Rectal smooth muscle tissue (tissue), 1 donor: ENCODE results near the gene LRMDA.

Source experiments
- H3K27ac ChIP-seq: one replicate; pipeline ENCODE4 v1.7.0; 2013; ENCODE audit warnings: low read depth, low read length, inconsistent platforms
- H3K27me3 ChIP-seq: one replicate; pipeline ENCODE4 v1.7.0; 2013; ENCODE audit warnings: low read length; ENCODE audit not compliant: control insufficient read depth, insufficient read depth
- H3K36me3 ChIP-seq: one replicate; pipeline ENCODE4 v1.7.0; 2013; ENCODE audit warnings: low read length; ENCODE audit not compliant: control insufficient read depth, insufficient read depth
- H3K4me1 ChIP-seq: one replicate; pipeline ENCODE4 v1.7.0; 2013; ENCODE audit warnings: low read length; ENCODE audit not compliant: control insufficient read depth, insufficient read depth
- H3K4me3 ChIP-seq: one replicate; pipeline ENCODE4 v1.7.0; 2013; ENCODE audit warnings: low read length
- H3K9ac ChIP-seq: one replicate; pipeline ENCODE4 v1.7.0; 2013; ENCODE audit warnings: low read length

The LRMDA gene

GRCh38 chr10:76440426-76440825 is 1009.0 kb downstream of the LRMDA start:
- peaks cover 11% of the 10 kb centered on the region for H3K4me1 ChIP-seq
- H3K4me3 ChIP-seq: no peak overlapping the region
- H3K27ac ChIP-seq: no peak overlapping the region
- no peak overlapping the region for H3K9ac ChIP-seq
- no peaks in the 10 kb centered on the region for H3K36me3 ChIP-seq
- no peaks in the 10 kb centered on the region for H3K27me3 ChIP-seq

GRCh38 chr10:76442113-76442512 is 1010.7 kb downstream of the LRMDA start:
- H3K4me1 ChIP-seq: peaks cover 13% of the 10 kb centered on the region

GRCh38 chr10:76444034-76444800 is 1012.8 kb downstream of the LRMDA start:
- no peaks in the 10 kb centered on the region for H3K27me3 ChIP-seq
- peak overlapping the region; percentile 40 for H3K27ac ChIP-seq
- no peak overlapping the region for H3K4me3 ChIP-seq
- peaks cover 13% of the 10 kb centered on the region for H3K4me1 ChIP-seq
- no peaks in the 10 kb centered on the region for H3K36me3 ChIP-seq
- no peak overlapping the region for H3K9ac ChIP-seq

More at GRCh38 chr10:76442113-76442512, 1010.7 kb downstream of the LRMDA start:
- Histone ChIP-seq H3K27ac (no peak overlapping the region), H3K9ac (no peak overlapping the region), H3K36me3 (no peaks in the 10 kb centered on the region), H3K4me3 (no peak overlapping the region), H3K27me3 (no peaks in the 10 kb centered on the region)

GRCh38 chr10:76447578-76447977 is 1016.2 kb downstream of the LRMDA start:
- peaks cover 13% of the 10 kb centered on the region for H3K4me1 ChIP-seq
- H3K27ac ChIP-seq: no peak overlapping the region
- H3K36me3 ChIP-seq: no peaks in the 10 kb centered on the region
- no peaks in the 10 kb centered on the region for H3K27me3 ChIP-seq
- no peak overlapping the region for H3K4me3 ChIP-seq
- no peak overlapping the region for H3K9ac ChIP-seq

GRCh38 chr10:76451911-76452310 is 1020.5 kb downstream of the LRMDA start:
- H3K9ac ChIP-seq: no peak overlapping the region
- H3K27ac ChIP-seq: no peak overlapping the region
- peaks cover 3% of the 10 kb centered on the region for H3K4me1 ChIP-seq
- H3K4me3 ChIP-seq: no peak overlapping the region
- no peaks in the 10 kb centered on the region for H3K27me3 ChIP-seq
- H3K36me3 ChIP-seq: no peaks in the 10 kb centered on the region

- H3K27me3 ChIP-seq: no peaks in the 10 kb centered on the region
- no peak overlapping the region for H3K9ac ChIP-seq
- H3K4me1 ChIP-seq: peaks cover 5% of the 10 kb centered on the region
- H3K27ac ChIP-seq: no peak overlapping the region
- H3K4me3 ChIP-seq: no peak overlapping the region
- no peaks in the 10 kb centered on the region for H3K36me3 ChIP-seq
Measured at GRCh38 chr10:76453332-76453731, 1021.9 kb downstream of the LRMDA start.

- no peak overlapping the region for H3K27ac ChIP-seq
- peaks cover 11% of the 10 kb centered on the region for H3K4me1 ChIP-seq
Measured at GRCh38 chr10:76453997-76454396, 1022.6 kb downstream of the LRMDA start.

GRCh38 chr10:76454506-76455140 is 1023.2 kb downstream of the LRMDA start:
- Histone ChIP-seq H3K9ac (no peak overlapping the region), H3K27ac (peak overlapping the region; percentile 21), H3K36me3 (no peaks in the 10 kb centered on the region), H3K4me1 (peaks cover 15% of the 10 kb centered on the region), H3K4me3 (no peak overlapping the region), H3K27me3 (no peaks in the 10 kb centered on the region)

More at GRCh38 chr10:76453997-76454396, 1022.6 kb downstream of the LRMDA start:
- H3K27me3 ChIP-seq: no peaks in the 10 kb centered on the region
- no peaks in the 10 kb centered on the region for H3K36me3 ChIP-seq
- no peak overlapping the region for H3K9ac ChIP-seq
- H3K4me3 ChIP-seq: no peak overlapping the region

- Histone ChIP-seq H3K4me1 (peaks cover 24% of the 10 kb centered on the region), H3K27me3 (no peaks in the 10 kb centered on the region), H3K27ac (peak overlapping the region; percentile 12), H3K36me3 (no peaks in the 10 kb centered on the region), H3K9ac (no peak overlapping the region), H3K4me3 (no peak overlapping the region)
Measured at GRCh38 chr10:76456197-76456596, 1024.8 kb downstream of the LRMDA start.

- peaks cover 24% of the 10 kb centered on the region for H3K4me1 ChIP-seq
- H3K36me3 ChIP-seq: no peaks in the 10 kb centered on the region
- H3K27me3 ChIP-seq: no peaks in the 10 kb centered on the region
- no peak overlapping the region for H3K4me3 ChIP-seq
- peak overlapping the region; percentile 77 for H3K27ac ChIP-seq
- H3K9ac ChIP-seq: no peak overlapping the region
Measured at GRCh38 chr10:76459016-76459730, 1027.7 kb downstream of the LRMDA start.

- Histone ChIP-seq H3K9ac (no peak overlapping the region), H3K27me3 (no peaks in the 10 kb centered on the region), H3K27ac (no peak overlapping the region), H3K4me1 (peaks cover 21% of the 10 kb centered on the region), H3K36me3 (no peaks in the 10 kb centered on the region), H3K4me3 (no peak overlapping the region)
Measured at GRCh38 chr10:76461024-76461423, 1029.6 kb downstream of the LRMDA start.

GRCh38 chr10:76463111-76463510 is 1031.7 kb downstream of the LRMDA start:
- H3K4me1 ChIP-seq: peaks cover 23% of the 10 kb centered on the region
- H3K4me3 ChIP-seq: no peak overlapping the region
- H3K27me3 ChIP-seq: no peaks in the 10 kb centered on the region
- no peak overlapping the region for H3K27ac ChIP-seq
- H3K9ac ChIP-seq: no peak overlapping the region
- no peaks in the 10 kb centered on the region for H3K36me3 ChIP-seq
